DMS153 treated with DMSO at 0.1 percent for 48 hours (cell line): ENCODE measurements around the gene MMP17.

Experiments used
- DNase-seq: peaks from one replicate; lab custom pipeline; 2025; ENCODE audit not compliant: unreplicated experiment; lab: John Stamatoyannopoulos, UW

The MMP17 gene

GRCh38 chr12:131829791-131830334 lies 1.7 kb downstream of the MMP17 start:
- DNase-seq, result no peak

- DNase-seq, result peak; percentile 43
These were observed 2.2 kb downstream of the MMP17 start for GRCh38 chr12:131830335-131830913.

GRCh38 chr12:131830914-131831571 lies 2.9 kb downstream of the MMP17 start:
- no peak for DNase-seq

- no peak for DNase-seq
These were observed 3.4 kb downstream of the MMP17 start for GRCh38 chr12:131831635-131832041.

GRCh38 chr12:131832321-131833231 lies 4.4 kb downstream of the MMP17 start:
- DNase-seq, result peak; percentile 31

- no peak for DNase-seq
These were observed 5.2 kb downstream of the MMP17 start for GRCh38 chr12:131833288-131833895.

- no peak for DNase-seq
These were observed 5.9 kb downstream of the MMP17 start for GRCh38 chr12:131833896-131834641.

GRCh38 chr12:131834798-131835615 lies 6.8 kb downstream of the MMP17 start:
- DNase-seq, result no peak

- DNase-seq, result no peak
These were observed 7.5 kb downstream of the MMP17 start for GRCh38 chr12:131835616-131836171.

- no peak for DNase-seq
These were observed 8.0 kb downstream of the MMP17 start for GRCh38 chr12:131836193-131836592.

GRCh38 chr12:131836714-131837397 lies 8.7 kb downstream of the MMP17 start:
- no peak for DNase-seq

- DNase-seq, result no peak
These were observed 12.6 kb downstream of the MMP17 start for GRCh38 chr12:131840643-131841416.

- no peak for DNase-seq
These were observed 13.4 kb downstream of the MMP17 start for GRCh38 chr12:131841547-131841946.

- no peak for DNase-seq
These were observed 14.0 kb downstream of the MMP17 start for GRCh38 chr12:131842169-131842568.

GRCh38 chr12:131843527-131843926 lies 15.3 kb downstream of the MMP17 start:
- DNase-seq, result no peak

- no peak for DNase-seq
These were observed 15.9 kb downstream of the MMP17 start for GRCh38 chr12:131844140-131844539.

GRCh38 chr12:131844656-131845055 lies 16.5 kb downstream of the MMP17 start:
- no peak for DNase-seq

GRCh38 chr12:131845121-131845520 lies 16.9 kb downstream of the MMP17 start:
- no peak for DNase-seq
